HUES48 (cell line): ENCODE results near the gene SLC26A11.

ENCODE experiments used
- H3K27ac ChIP-seq: one replicate; pipeline ENCODE4 v1.7.0; 2013; ENCODE audit warnings: low read depth, low read length, inconsistent platforms
- H3K27me3 ChIP-seq: 2 replicates; pipeline ENCODE4 v1.6.1; 2013; ENCODE audit warnings: mild to moderate bottlenecking, low read length; ENCODE audit not compliant: control insufficient read depth, insufficient read depth
- H3K36me3 ChIP-seq: 2 replicates; pipeline ENCODE4 v1.6.1; 2013; ENCODE audit warnings: low read length; ENCODE audit not compliant: control insufficient read depth, insufficient read depth
- H3K4me1 ChIP-seq: 2 replicates; pipeline ENCODE4 v1.6.1; 2013; ENCODE audit warnings: mild to moderate bottlenecking, low read length; ENCODE audit not compliant: control insufficient read depth, insufficient read depth
- H3K4me3 ChIP-seq: 2 replicates; pipeline ENCODE4 v1.5.1; 2013; ENCODE audit warnings: mild to moderate bottlenecking, low read depth, low read length
- H3K9ac ChIP-seq: 2 replicates; pipeline ENCODE4 v1.6.1; 2013; ENCODE audit warnings: mild to moderate bottlenecking, low read depth, low read length, moderate library complexity
- H3K9me3 ChIP-seq: 2 replicates; pipeline ENCODE4 v1.6.1; 2013; ENCODE audit warnings: low read length; ENCODE audit not compliant: control insufficient read depth, insufficient read depth

The SLC26A11 gene

GRCh38 chr17:80244871-80245509 lies 24.8 kb downstream of the SLC26A11 start:
- Histone ChIP-seq H3K4me1 (no peaks in the 10 kb centered on the region), H3K4me3 (no peak overlapping the region), H3K27ac (no peak overlapping the region), H3K9ac (no peak overlapping the region), H3K36me3 (peaks cover 36% of the 10 kb centered on the region), H3K9me3 (no peaks in the 10 kb centered on the region), H3K27me3 (no peaks in the 10 kb centered on the region)

- no peak overlapping the region for H3K9ac ChIP-seq
- no peak overlapping the region for H3K27ac ChIP-seq
- H3K27me3 ChIP-seq = no peaks in the 10 kb centered on the region
- peaks cover 38% of the 10 kb centered on the region for H3K36me3 ChIP-seq
- no peaks in the 10 kb centered on the region for H3K9me3 ChIP-seq
- H3K4me3 ChIP-seq = no peak overlapping the region
- no peaks in the 10 kb centered on the region for H3K4me1 ChIP-seq
These were observed 25.5 kb downstream of the SLC26A11 start for GRCh38 chr17:80245566-80246265.

GRCh38 chr17:80246266-80246681 lies 26.0 kb downstream of the SLC26A11 start:
- no peak overlapping the region for H3K4me3 ChIP-seq
- peaks cover 33% of the 10 kb centered on the region for H3K36me3 ChIP-seq
- no peak overlapping the region for H3K9ac ChIP-seq
- no peak overlapping the region for H3K27ac ChIP-seq
- no peaks in the 10 kb centered on the region for H3K9me3 ChIP-seq
- H3K4me1 ChIP-seq = no peaks in the 10 kb centered on the region
- no peaks in the 10 kb centered on the region for H3K27me3 ChIP-seq

- no peak overlapping the region for H3K9ac ChIP-seq
- H3K27ac ChIP-seq = no peak overlapping the region
- peaks cover 32% of the 10 kb centered on the region for H3K36me3 ChIP-seq
- no peak overlapping the region for H3K4me3 ChIP-seq
- no peaks in the 10 kb centered on the region for H3K27me3 ChIP-seq
- no peaks in the 10 kb centered on the region for H3K9me3 ChIP-seq
- H3K4me1 ChIP-seq = no peaks in the 10 kb centered on the region
These were observed 26.5 kb downstream of the SLC26A11 start for GRCh38 chr17:80246726-80247125.

GRCh38 chr17:80247561-80247960 lies 27.3 kb downstream of the SLC26A11 start:
- H3K36me3 ChIP-seq = peaks cover 33% of the 10 kb centered on the region
- H3K4me1 ChIP-seq = no peaks in the 10 kb centered on the region
- H3K27ac ChIP-seq = no peak overlapping the region
- H3K9me3 ChIP-seq = no peaks in the 10 kb centered on the region
- no peaks in the 10 kb centered on the region for H3K27me3 ChIP-seq
- no peak overlapping the region for H3K9ac ChIP-seq
- no peak overlapping the region for H3K4me3 ChIP-seq

GRCh38 chr17:80248001-80248893 lies 28.0 kb downstream of the SLC26A11 start:
- Histone ChIP-seq H3K4me1 (no peaks in the 10 kb centered on the region), H3K27me3 (no peaks in the 10 kb centered on the region), H3K9ac (no peak overlapping the region), H3K27ac (no peak overlapping the region), H3K9me3 (no peaks in the 10 kb centered on the region), H3K4me3 (no peak overlapping the region), H3K36me3 (peaks cover 33% of the 10 kb centered on the region)

- H3K27me3 ChIP-seq = no peaks in the 10 kb centered on the region
- H3K4me3 ChIP-seq = no peak overlapping the region
- no peaks in the 10 kb centered on the region for H3K9me3 ChIP-seq
- peaks cover 27% of the 10 kb centered on the region for H3K36me3 ChIP-seq
- H3K9ac ChIP-seq = no peak overlapping the region
- no peaks in the 10 kb centered on the region for H3K4me1 ChIP-seq
- no peak overlapping the region for H3K27ac ChIP-seq
These were observed 28.9 kb downstream of the SLC26A11 start for GRCh38 chr17:80248894-80249710.

GRCh38 chr17:80251966-80252365 lies 31.7 kb downstream of the SLC26A11 start:
- H3K4me3 ChIP-seq = no peak overlapping the region
- H3K9me3 ChIP-seq = no peaks in the 10 kb centered on the region
- H3K36me3 ChIP-seq = 0 out of 2 replicates have a peak, but pooled peaks cover 12% of the 10 kb centered on the region
- no peaks in the 10 kb centered on the region for H3K27me3 ChIP-seq
- no peak overlapping the region for H3K9ac ChIP-seq
- H3K27ac ChIP-seq = no peak overlapping the region
- H3K4me1 ChIP-seq = no peaks in the 10 kb centered on the region

GRCh38 chr17:80252871-80253270 lies 32.6 kb downstream of the SLC26A11 start:
- Histone ChIP-seq H3K36me3 (0 out of 2 replicates have a peak, but pooled peaks cover 10% of the 10 kb centered on the region), H3K9me3 (no peaks in the 10 kb centered on the region), H3K9ac (no peak overlapping the region), H3K4me1 (peaks cover 7% of the 10 kb centered on the region; the same call in 1 of the 2 replicates), H3K27ac (no peak overlapping the region), H3K4me3 (no peak overlapping the region), H3K27me3 (no peaks in the 10 kb centered on the region)

GRCh38 chr17:80253631-80254395 lies 33.6 kb downstream of the SLC26A11 start:
- H3K9ac ChIP-seq = no peak overlapping the region
- H3K9me3 ChIP-seq = no peaks in the 10 kb centered on the region
- H3K4me1 ChIP-seq = peaks cover 8% of the 10 kb centered on the region; the same call in 1 of the 2 replicates
- H3K36me3 ChIP-seq = 0 out of 2 replicates have a peak, but pooled peaks cover 10% of the 10 kb centered on the region
- no peak overlapping the region for H3K4me3 ChIP-seq
- H3K27me3 ChIP-seq = no peaks in the 10 kb centered on the region
- H3K27ac ChIP-seq = no peak overlapping the region
